Prostate gland (tissue), 2 donors: ENCODE results near the gene ZNF12. TPM values are rescaled to one million over a fixed set of nuclear protein-coding genes. Genes with fewer than 3 reads are reported as not detected.
"Not testable (repeated sequence)": the region's sequence is repeated elsewhere in the genome, so short reads cannot be mapped to it uniquely, and the experiment has no call there.

Source experiments
- DNase-seq: peaks from one replicate; pipeline ENCODE4 v3.0.0-alpha.2; 2019; ENCODE audit warnings: low spot score
- H3K27ac ChIP-seq, 2 donors: fragments of 200-600 bp; sonication (generic); 2 replicates each; pipeline ENCODE4 v1.5.1; 2017 to 2019
- H3K27me3 ChIP-seq: fragments of 200-600 bp; sonication (generic); replicated peaks from 2 replicates; pipeline ENCODE4 v1.5.1; 2019; ENCODE audit not compliant: insufficient read depth
- H3K36me3 ChIP-seq, 2 donors: fragments of 200-600 bp; sonication (generic); 1 replicate in 1 of 2; 2 replicates in 1 of 2; pipeline versions ENCODE4 v1.5.1 to v1.8.1; 2017 to 2019
- H3K4me1 ChIP-seq: fragments of 200-600 bp; sonication (generic); replicated peaks from 2 replicates; pipeline ENCODE4 v1.5.1; 2019
- H3K4me3 ChIP-seq, 2 donors: fragments of 200-600 bp; sonication (generic); 2 replicates each; pipeline ENCODE4 v1.5.1; 2017 to 2019
- H3K9me3 ChIP-seq: fragments of 200-600 bp; sonication (generic); 2 replicates; pipeline ENCODE4 v1.5.1; 2017
- POLR2A ChIP-seq: fragments of 450-650 bp; IDR thresholded peaks from one replicate; pipeline ENCODE4 v1.6.1; 2016; ENCODE audit warnings: antibody characterized with exemption, mild to moderate bottlenecking
- POLR2AphosphoS5 ChIP-seq: sonication (generic); formaldehyde crosslinking; IDR thresholded peaks from one replicate; pipeline ENCODE4 v1.6.1; 2017; ENCODE audit warnings: antibody characterized with exemption
- WGBS: methylation state at CpG from one replicate; pipeline ENCODE4 v1.1.5; 2018; 5-methylcytosine and 5-hydroxymethylcytosine counted together
- intact Hi-C: fragments of 100-400 bp; cut with DNase I; formaldehyde crosslinking; loops from one replicate; pipeline ENCODE4 v1.14.2; 2022
- total RNA-seq, 2 donors: library from RNA; depleted of rRNA; stranded (reverse); fragments of >200 nt; gene quantifications; one replicate each; pipeline ENCODE4 v1.1.0, GENCODE V29; 2016
- TF ChIP-seq, protein P1 (sequence below), 4 experiments: fragments of 200-600 bp in 2 of 4; fragments of 450-650 bp in 2 of 4; sonication (generic) in 2 of 4; IDR thresholded peaks; 1 replicate in 3 of 4; 2 replicates in 1 of 4; pipeline ENCODE4 v1.5.1; 2016 to 2019; ENCODE audit warnings: antibody characterized with exemption in 4 of 4, mild to moderate bottlenecking in 2 of 4, moderate library complexity in 2 of 4

The ZNF12 gene
- total RNA-seq, 2 donors from 2014 or later, result 22.1 to 24.1 TPM

DNA sequence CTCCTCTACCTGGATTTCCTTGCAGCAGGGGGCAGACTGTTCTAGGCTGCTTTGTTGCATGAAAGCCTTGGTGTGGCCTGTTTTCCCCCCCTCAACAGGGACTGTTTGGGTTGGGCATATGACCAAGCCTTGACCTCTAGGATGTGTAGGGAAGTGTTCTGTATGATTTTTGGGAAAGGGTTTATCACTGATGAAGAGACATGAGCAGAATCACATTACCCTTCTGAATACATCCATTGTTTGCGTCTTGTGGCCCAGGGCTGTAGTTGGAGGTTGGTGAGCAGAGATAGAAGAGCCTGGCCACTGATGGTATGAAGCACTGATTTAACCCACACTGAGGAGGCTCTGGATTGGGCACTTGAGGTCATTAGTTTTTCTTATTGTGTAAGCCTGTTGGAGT, 26.6 kb downstream of the ZNF12 start:
- H3K27me3 ChIP-seq, result no peaks in the 10 kb centered on the region
- intact Hi-C loops, result no loop called here
- no peak for DNase-seq
- no peaks in the 10 kb centered on the region for H3K9me3 ChIP-seq
- H3K4me3 ChIP-seq, result no peak overlapping the region
- WGBS, result 100% methylated on average over 1 of the region's 1 CpG
- no peaks in the 10 kb centered on the region for H3K36me3 ChIP-seq
- H3K27ac ChIP-seq, result no peak overlapping the region
- TF ChIP-seq POLR2A (no peak), POLR2AphosphoS5 (no peak)
- TF ChIP-seq, protein P1, sequence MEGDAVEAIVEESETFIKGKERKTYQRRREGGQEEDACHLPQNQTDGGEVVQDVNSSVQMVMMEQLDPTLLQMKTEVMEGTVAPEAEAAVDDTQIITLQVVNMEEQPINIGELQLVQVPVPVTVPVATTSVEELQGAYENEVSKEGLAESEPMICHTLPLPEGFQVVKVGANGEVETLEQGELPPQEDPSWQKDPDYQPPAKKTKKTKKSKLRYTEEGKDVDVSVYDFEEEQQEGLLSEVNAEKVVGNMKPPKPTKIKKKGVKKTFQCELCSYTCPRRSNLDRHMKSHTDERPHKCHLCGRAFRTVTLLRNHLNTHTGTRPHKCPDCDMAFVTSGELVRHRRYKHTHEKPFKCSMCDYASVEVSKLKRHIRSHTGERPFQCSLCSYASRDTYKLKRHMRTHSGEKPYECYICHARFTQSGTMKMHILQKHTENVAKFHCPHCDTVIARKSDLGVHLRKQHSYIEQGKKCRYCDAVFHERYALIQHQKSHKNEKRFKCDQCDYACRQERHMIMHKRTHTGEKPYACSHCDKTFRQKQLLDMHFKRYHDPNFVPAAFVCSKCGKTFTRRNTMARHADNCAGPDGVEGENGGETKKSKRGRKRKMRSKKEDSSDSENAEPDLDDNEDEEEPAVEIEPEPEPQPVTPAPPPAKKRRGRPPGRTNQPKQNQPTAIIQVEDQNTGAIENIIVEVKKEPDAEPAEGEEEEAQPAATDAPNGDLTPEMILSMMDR (IDR thresholded peaks at IDR 0.05), result no peak
- H3K4me1 ChIP-seq, result no peaks in the 10 kb centered on the region

DNA sequence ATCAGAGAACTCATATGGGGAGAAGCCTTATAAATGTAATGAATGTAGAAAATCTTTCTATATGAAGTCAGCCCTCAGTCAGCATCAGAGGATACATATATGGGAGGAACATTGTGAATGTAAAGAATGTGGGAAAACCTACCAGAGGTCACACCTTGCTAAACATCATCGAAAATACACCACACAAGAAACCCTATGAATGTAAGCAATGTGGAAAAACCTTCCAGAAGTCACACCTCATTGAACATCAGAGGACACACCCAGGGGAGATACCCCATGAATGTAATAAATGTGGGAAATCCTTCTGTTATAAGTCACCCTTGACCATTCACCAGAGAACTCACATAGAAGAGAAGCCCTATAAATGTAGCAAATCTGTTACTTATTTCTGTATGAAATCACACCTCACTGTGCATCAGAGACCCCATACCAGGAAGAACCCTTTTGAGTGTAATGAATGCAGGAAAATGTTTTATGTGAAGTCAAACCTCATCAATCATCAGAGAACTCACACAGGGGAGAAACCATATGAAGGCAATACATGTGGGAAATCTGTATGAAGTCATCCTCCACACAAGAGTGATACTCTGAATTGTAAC, 30.8 kb downstream of the ZNF12 start:
- Histone ChIP-seq H3K36me3 (no peaks in the 10 kb centered on the region), H3K4me3 (no peak overlapping the region), H3K9me3 (no peaks in the 10 kb centered on the region), H3K27me3 (no peaks in the 10 kb centered on the region), H3K27ac (no peak overlapping the region), H3K4me1 (no peaks in the 10 kb centered on the region)
- 95% methylated on average over 1 of the region's 1 CpG for WGBS
- no peak for TF ChIP-seq POLR2AphosphoS5
- TF ChIP-seq POLR2A, result no peak
- TF ChIP-seq, protein P1 (IDR thresholded peaks at IDR 0.05), result no peak
- intact Hi-C loops, result no loop called here
- DNase-seq, result no peak

DNA sequence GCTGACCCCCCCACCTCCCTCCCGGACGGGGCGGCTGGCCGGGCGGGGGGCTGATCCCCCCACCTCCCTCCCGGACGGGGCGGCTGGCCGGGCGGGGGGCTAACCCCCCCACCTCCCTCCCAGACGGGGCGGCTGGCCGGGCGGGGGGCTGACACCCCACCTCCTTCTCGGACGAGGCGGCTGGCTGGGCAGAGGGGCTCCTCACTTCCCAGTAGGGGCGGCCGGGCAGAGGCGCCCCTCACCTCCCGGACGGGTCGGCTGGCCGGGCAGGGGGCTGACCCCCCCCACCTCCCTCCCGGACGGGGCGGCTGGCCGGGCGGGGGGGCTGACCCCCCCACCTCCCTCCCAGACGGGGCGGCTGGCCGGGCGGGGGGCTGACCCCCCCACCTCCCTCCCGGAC, 35.9 kb downstream of the ZNF12 start:
- H3K27me3 ChIP-seq, H3K9me3 ChIP-seq, H3K4me3 ChIP-seq, H3K4me1 ChIP-seq, H3K27ac ChIP-seq, DNase-seq, H3K36me3 ChIP-seq, intact Hi-C loops: not testable (repeated sequence)
- 100% methylated on average over 4 of the region's 34 CpGs for WGBS

DNA sequence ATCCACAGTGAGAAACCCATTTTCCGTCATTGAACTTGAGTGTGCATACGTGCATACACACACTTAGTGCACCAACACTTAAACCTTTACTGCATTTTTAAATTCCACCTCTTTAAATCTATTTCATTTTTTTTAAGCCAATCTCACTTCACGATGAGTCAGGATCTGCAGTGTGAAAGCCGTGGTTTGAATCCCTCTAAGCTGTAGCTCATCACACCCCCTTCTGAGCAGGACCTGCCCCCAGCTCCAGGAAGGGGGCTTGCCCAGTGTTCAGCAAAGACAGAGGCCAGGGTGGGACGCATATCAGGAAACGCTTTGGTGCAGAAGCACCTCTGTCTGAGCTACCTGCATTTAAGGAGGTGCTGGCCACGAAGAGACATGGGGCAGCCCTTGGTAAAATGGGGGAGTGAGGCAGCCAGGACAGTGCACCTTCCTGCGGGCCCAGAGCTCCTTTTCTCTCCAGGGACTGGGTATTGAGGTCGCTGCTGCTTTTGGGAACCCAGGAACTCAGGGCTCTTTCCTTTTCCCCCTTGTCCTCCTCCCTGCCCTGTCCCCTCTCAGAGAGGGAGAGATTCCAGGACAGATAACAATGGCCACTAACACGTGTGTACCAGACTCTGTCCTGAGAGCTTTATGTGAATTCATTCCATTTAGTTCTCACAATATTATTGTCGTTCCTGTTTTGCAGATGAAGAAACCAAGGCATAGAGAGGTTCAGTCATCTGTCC, 48.0 kb downstream of the ZNF12 start:
- 24% methylated on average over 11 of the region's 11 CpGs for WGBS

DNA sequence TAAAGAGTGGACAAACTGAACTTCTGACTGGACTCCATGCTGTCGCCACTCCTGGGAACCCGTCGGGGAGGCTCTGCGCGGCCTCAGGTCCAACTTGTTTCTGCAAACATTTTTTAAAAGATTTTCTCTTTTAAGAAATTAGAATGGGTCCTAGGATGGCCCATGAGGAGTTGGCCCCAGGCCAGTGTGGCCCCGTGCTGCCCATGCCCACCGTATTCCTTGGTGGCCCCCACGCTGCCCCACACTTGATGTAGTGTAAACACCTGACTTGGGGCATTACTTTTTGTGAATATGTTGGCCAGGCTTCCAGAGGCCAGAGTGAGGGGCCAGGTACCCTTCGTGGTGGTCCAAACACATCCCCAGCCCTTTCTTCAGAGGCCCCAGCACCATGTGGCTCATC, 50.3 kb downstream of the ZNF12 start:
- H3K27ac ChIP-seq, result no peak overlapping the region
- DNase-seq, result no peak
- no peaks in the 10 kb centered on the region for H3K4me1 ChIP-seq
- intact Hi-C loops, result no loop called here
- TF ChIP-seq, protein P1 (IDR thresholded peaks at IDR 0.05), result no peak
- no peak for TF ChIP-seq POLR2A
- TF ChIP-seq POLR2AphosphoS5, result no peak
- no peaks in the 10 kb centered on the region for H3K9me3 ChIP-seq
- 93% methylated on average over 9 of the region's 9 CpGs for whole genome bisulfite sequencing
- no peak overlapping the region for H3K4me3 ChIP-seq
- peaks cover 0 to 35% of the 10 kb centered on the region in 2 donors for H3K36me3 ChIP-seq
- H3K27me3 ChIP-seq, result no peaks in the 10 kb centered on the region

More for the DNA sequence above, 48.0 kb downstream of the ZNF12 start:
- peaks cover 0 to 12% of the 10 kb centered on the region in 2 donors for H3K36me3 ChIP-seq
- no peaks in the 10 kb centered on the region for H3K4me1 ChIP-seq
- TF ChIP-seq POLR2AphosphoS5, result no peak
- TF ChIP-seq, protein P1 (IDR thresholded peaks at IDR 0.05), result no peak
- no peak for TF ChIP-seq POLR2A
- no peak overlapping the region for H3K4me3 ChIP-seq
- no peaks in the 10 kb centered on the region for H3K27me3 ChIP-seq
- no peaks in the 10 kb centered on the region for H3K9me3 ChIP-seq
- intact Hi-C loops, result no loop called here
- no peak overlapping the region for H3K27ac ChIP-seq
- no peak for DNase-seq
